PFSK-1 (cell line): Measurements from ENCODE around the gene VEGFC.

Experiments
- FOXP2 ChIP-seq: optimal IDR thresholded peaks from 2 replicates; pipeline ENCODE3; 2011; ENCODE audit warnings: borderline replicate concordance, control low read depth, inconsistent platforms; ENCODE audit not compliant: insufficient read depth; ENCODE audit errors: extremely low read length, extremely low read depth
- POLR2AphosphoS5 ChIP-seq: IDR thresholded peaks from 2 replicates; pipeline ENCODE4 v1.6.1; 2012; ENCODE audit warnings: low read depth, mild to moderate bottlenecking, control low read depth, low read length, moderate library complexity
- SIN3A ChIP-seq: IDR thresholded peaks from 2 replicates; pipeline ENCODE4 v1.6.1; 2012; ENCODE audit warnings: mild to moderate bottlenecking, low read length, moderate library complexity, borderline replicate concordance; ENCODE audit not compliant: insufficient read depth
- TAF1 ChIP-seq: IDR thresholded peaks from 2 replicates; pipeline ENCODE4 v1.6.1; 2012; ENCODE audit warnings: low read length, control low read depth, borderline replicate concordance; ENCODE audit not compliant: insufficient read depth
- TF ChIP-seq, protein P1 (sequence below), 2 experiments: IDR thresholded peaks; 2 replicates each; pipeline versions ENCODE4 v1.6.1 to v1.8.0; 2011 to 2012; ENCODE audit warnings: low read depth in 2 of 2, low read length in 2 of 2, control low read depth in 1 of 2, inconsistent platforms in 1 of 2, mild to moderate bottlenecking in 1 of 2, moderate library complexity in 1 of 2; ENCODE audit not compliant: insufficient read depth in 1 of 2

VEGFC gene

GRCh38 chr4:176780995-176781738, 11.6 kb downstream of the VEGFC start:
- TF ChIP-seq POLR2AphosphoS5 = no peak
- no peak for TF ChIP-seq FOXP2
- TF ChIP-seq SIN3A = no peak
- TF ChIP-seq TAF1 = no peak
- TF ChIP-seq, protein P1, sequence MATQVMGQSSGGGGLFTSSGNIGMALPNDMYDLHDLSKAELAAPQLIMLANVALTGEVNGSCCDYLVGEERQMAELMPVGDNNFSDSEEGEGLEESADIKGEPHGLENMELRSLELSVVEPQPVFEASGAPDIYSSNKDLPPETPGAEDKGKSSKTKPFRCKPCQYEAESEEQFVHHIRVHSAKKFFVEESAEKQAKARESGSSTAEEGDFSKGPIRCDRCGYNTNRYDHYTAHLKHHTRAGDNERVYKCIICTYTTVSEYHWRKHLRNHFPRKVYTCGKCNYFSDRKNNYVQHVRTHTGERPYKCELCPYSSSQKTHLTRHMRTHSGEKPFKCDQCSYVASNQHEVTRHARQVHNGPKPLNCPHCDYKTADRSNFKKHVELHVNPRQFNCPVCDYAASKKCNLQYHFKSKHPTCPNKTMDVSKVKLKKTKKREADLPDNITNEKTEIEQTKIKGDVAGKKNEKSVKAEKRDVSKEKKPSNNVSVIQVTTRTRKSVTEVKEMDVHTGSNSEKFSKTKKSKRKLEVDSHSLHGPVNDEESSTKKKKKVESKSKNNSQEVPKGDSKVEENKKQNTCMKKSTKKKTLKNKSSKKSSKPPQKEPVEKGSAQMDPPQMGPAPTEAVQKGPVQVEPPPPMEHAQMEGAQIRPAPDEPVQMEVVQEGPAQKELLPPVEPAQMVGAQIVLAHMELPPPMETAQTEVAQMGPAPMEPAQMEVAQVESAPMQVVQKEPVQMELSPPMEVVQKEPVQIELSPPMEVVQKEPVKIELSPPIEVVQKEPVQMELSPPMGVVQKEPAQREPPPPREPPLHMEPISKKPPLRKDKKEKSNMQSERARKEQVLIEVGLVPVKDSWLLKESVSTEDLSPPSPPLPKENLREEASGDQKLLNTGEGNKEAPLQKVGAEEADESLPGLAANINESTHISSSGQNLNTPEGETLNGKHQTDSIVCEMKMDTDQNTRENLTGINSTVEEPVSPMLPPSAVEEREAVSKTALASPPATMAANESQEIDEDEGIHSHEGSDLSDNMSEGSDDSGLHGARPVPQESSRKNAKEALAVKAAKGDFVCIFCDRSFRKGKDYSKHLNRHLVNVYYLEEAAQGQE (IDR thresholded peaks at IDR 0.05; ENCODE audit: insufficient read depth in 1 of 2, low read depth in 2 of 2, low read length in 2 of 2) = no peak

- TF ChIP-seq POLR2AphosphoS5 = no peak
- no peak for TF ChIP-seq FOXP2
- no peak for TF ChIP-seq TAF1
- TF ChIP-seq SIN3A = no peak
- TF ChIP-seq, protein P1 (IDR thresholded peaks at IDR 0.05; ENCODE audit: insufficient read depth in 1 of 2, low read depth in 2 of 2, low read length in 2 of 2) = no peak
Observed at GRCh38 chr4:176779421-176779820, 13.3 kb downstream of the VEGFC start.

DNA sequence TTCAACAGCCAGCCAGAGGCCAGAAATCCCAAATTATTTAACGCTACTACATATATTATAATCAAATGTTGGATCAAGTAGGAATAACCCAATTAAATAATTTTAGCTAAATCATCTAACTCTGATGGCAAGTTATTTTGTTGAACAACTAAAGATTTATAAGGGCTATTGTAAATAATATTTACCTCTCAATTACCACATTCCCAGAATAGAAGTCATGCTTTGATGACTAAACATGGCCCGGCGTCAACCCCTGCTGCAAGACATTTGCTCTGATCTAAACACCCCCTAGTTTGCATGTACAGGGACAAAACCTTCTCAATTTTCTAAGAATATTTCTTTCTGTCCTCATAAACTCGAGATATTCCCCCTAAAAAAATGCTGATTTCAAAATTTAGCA, 14.2 kb downstream of the VEGFC start:
- no peak for TF ChIP-seq SIN3A
- TF ChIP-seq, protein P1 (IDR thresholded peaks at IDR 0.05; ENCODE audit: insufficient read depth in 1 of 2, low read depth in 2 of 2, low read length in 2 of 2) = no peak
- TF ChIP-seq POLR2AphosphoS5 = no peak
- no peak for TF ChIP-seq FOXP2
- no peak for TF ChIP-seq TAF1

GRCh38 chr4:176778063-176778462, 14.7 kb downstream of the VEGFC start:
- TF ChIP-seq FOXP2 (no peak), TAF1 (no peak), SIN3A (no peak), POLR2AphosphoS5 (no peak)
- TF ChIP-seq, protein P1 (IDR thresholded peaks at IDR 0.05; ENCODE audit: insufficient read depth in 1 of 2, low read depth in 2 of 2, low read length in 2 of 2) = no peak
